Caco-2 (cell line): ENCODE results near the gene RAE1. TPM values are rescaled to one million over a fixed set of nuclear protein-coding genes. Genes with fewer than 3 reads are reported as not detected.

Experiments
- BruUV-seq: library from RNA; stranded (reverse); fragments of 400-500 nt; replicated peaks from 2 replicates; lab custom pipeline; 2021; lab: Mats Ljungman, UMichigan
- CTCF ChIA-PET: fragments of 300-600 bp; sonication (Branson Sonifier 250); formaldehyde crosslinking; loops from one replicate; lab custom pipeline; 2022; ENCODE audit warnings: antibody characterized with exemption; lab: Charles Lee
- POLR2A ChIA-PET: fragments of 300-600 bp; sonication (Branson Sonifier 250); formaldehyde crosslinking; loops from one replicate; lab custom pipeline; 2022; ENCODE audit warnings: antibody characterized with exemption; lab: Charles Lee
- DNase-seq, 2 experiments: peaks; one replicate each; pipeline versions ENCODE4 v3.0.0 to v3.0.0-alpha.2; 2020 to 2022
- H3K27me3 ChIP-seq: replicated peaks from 2 replicates; pipeline ENCODE4 v1.6.0; 2011; ENCODE audit warnings: low read length; ENCODE audit not compliant: control insufficient read depth, insufficient read depth
- H3K36me3 ChIP-seq: 2 replicates; pipeline ENCODE4 v1.5.1; 2011; ENCODE audit warnings: low read length; ENCODE audit not compliant: control insufficient read depth, insufficient read depth
- H3K4me1 ChIP-seq: fragments of 250-450 bp; sonication (Bioruptor Pico); 2 replicates; pipeline ENCODE4 v1.5.1; 2020; ENCODE audit warnings: mild to moderate bottlenecking
- H3K4me3 ChIP-seq: 2 replicates; pipeline ENCODE4 v1.5.1; 2011; ENCODE audit warnings: low read depth, mild to moderate bottlenecking, control low read depth, low read length
- H3K9me3 ChIP-seq: fragments of 250-450 bp; sonication (Bioruptor Pico); 2 replicates; pipeline ENCODE4 v1.5.1; 2020; ENCODE audit warnings: mild to moderate bottlenecking, moderate library complexity
- H3K27ac Mint-ChIP-seq: one replicate; pipeline ENCODE4 v1.8.0; 2022; ENCODE audit warnings: mixed read lengths; ENCODE audit not compliant: unreplicated experiment
- H3K27me3 Mint-ChIP-seq: one replicate; pipeline ENCODE4 v1.8.0; 2022; ENCODE audit warnings: mixed read lengths; ENCODE audit not compliant: insufficient read depth, unreplicated experiment
- H3K36me3 Mint-ChIP-seq: one replicate; pipeline ENCODE4 v1.8.0; 2022; ENCODE audit warnings: mild to moderate bottlenecking, mixed read lengths; ENCODE audit not compliant: insufficient read depth, unreplicated experiment
- H3K4me1 Mint-ChIP-seq: one replicate; pipeline ENCODE4 v1.8.0; 2022; ENCODE audit warnings: low read depth, mixed read lengths; ENCODE audit not compliant: unreplicated experiment
- H3K4me3 Mint-ChIP-seq: one replicate; pipeline ENCODE4 v1.8.0; 2022; ENCODE audit warnings: mild to moderate bottlenecking, moderate library complexity, mixed read lengths; ENCODE audit not compliant: unreplicated experiment
- H3K9me3 Mint-ChIP-seq: one replicate; pipeline ENCODE4 v1.8.0; 2022; ENCODE audit warnings: mixed read lengths; ENCODE audit not compliant: unreplicated experiment
- CTCF ChIP-seq, 2 experiments: fragments of 200-600 bp in 1 of 2; IDR thresholded peaks; 1 replicate in 1 of 2; 2 replicates in 1 of 2; pipeline versions ENCODE4 v1.5.1 to v1.8.0; 2011 to 2022; ENCODE audit warnings: antibody characterized with exemption in 1 of 2, control low read depth in 1 of 2, inconsistent platforms in 1 of 2, low read depth in 1 of 2, low read length in 1 of 2, mild to moderate bottlenecking in 1 of 2, moderate library complexity in 1 of 2; ENCODE audit not compliant: insufficient read depth in 1 of 2, severe bottlenecking in 1 of 2, unreplicated experiment in 1 of 2
- intact Hi-C: fragments of 100-400 bp; cut with micrococcal nuclease; formaldehyde crosslinking; loops from one replicate; pipeline ENCODE4 v1.10.0; 2022; ENCODE audit not compliant: unreplicated experiment
- total RNA-seq: library from RNA; stranded (reverse); gene quantifications from 2 replicates; pipeline ENCODE4 v1.2.3, GENCODE V29; 2022

The RAE1 gene
- total RNA-seq, 1 experiment from 2014 or later: 133 TPM

- Mint-ChIP-seq H3K36me3 (peaks cover 62% of the 10 kb centered on the region), H3K27me3 (no peaks in the 10 kb centered on the region)
- CTCF ChIA-PET: interaction anchor here (1.6 kb wide), 1 partner anchor 119 kb away, joined by 6 read pairs; no protein-coding TSS in a partner anchor
Measured at GRCh38 chr20:57380081-57380750, 29.2 kb downstream of the RAE1 start.

GRCh38 chr20:57381596-57382503 lies 30.8 kb downstream of the RAE1 start:
- BruUV-seq: no TSS peak
- no peaks in the 10 kb centered on the region for H3K9me3 Mint-ChIP-seq
- intact Hi-C loops: loop anchor here (1.0 to 10.0 kb wide), 3 partner anchors 40 to 213 kb away; no protein-coding TSS in a partner anchor
- H3K27me3 ChIP-seq: no peaks in the 10 kb centered on the region
- CTCF ChIA-PET: interaction anchor here (0.6 to 1.5 kb wide), 5 partner anchors 47 to 1010 kb away, joined by 3 to 4 read pairs (median 4); no protein-coding TSS in a partner anchor
- peaks cover 45% of the 10 kb centered on the region for H3K36me3 Mint-ChIP-seq
- H3K4me1 ChIP-seq: no peaks in the 10 kb centered on the region
- H3K4me3 ChIP-seq: no peak overlapping the region
- peaks cover 13% of the 10 kb centered on the region for H3K4me1 Mint-ChIP-seq
- DNase-seq: peak; percentile 89 to 94
- H3K4me3 Mint-ChIP-seq: no peak overlapping the region
- H3K9me3 ChIP-seq: no peaks in the 10 kb centered on the region
- H3K27ac Mint-ChIP-seq: no peak overlapping the region
- H3K36me3 ChIP-seq: peaks cover 6% of the 10 kb centered on the region; the same call in 1 of the 2 replicates
- peak; percentile 99 to 100 for TF ChIP-seq CTCF (IDR thresholded peaks at IDR 0.05; ENCODE audit: insufficient read depth in 1 of 2, low read depth in 1 of 2, low read length in 1 of 2, severe bottlenecking in 1 of 2, unreplicated experiment in 1 of 2)
- no peaks in the 10 kb centered on the region for H3K27me3 Mint-ChIP-seq
- POLR2A ChIA-PET: no interaction called here

More at GRCh38 chr20:57380081-57380750, 29.2 kb downstream of the RAE1 start:
- Histone ChIP-seq H3K27me3 (no peaks in the 10 kb centered on the region), H3K9me3 (no peaks in the 10 kb centered on the region), H3K36me3 (peaks cover 7% of the 10 kb centered on the region; the same call in 1 of the 2 replicates), H3K4me3 (no peak overlapping the region), H3K4me1 (no peaks in the 10 kb centered on the region)
- no peak for TF ChIP-seq CTCF (IDR thresholded peaks at IDR 0.05; ENCODE audit: insufficient read depth in 1 of 2, low read depth in 1 of 2, low read length in 1 of 2, severe bottlenecking in 1 of 2, unreplicated experiment in 1 of 2)
- no TSS peak for BruUV-seq
- H3K4me1 Mint-ChIP-seq: peaks cover 13% of the 10 kb centered on the region
- H3K9me3 Mint-ChIP-seq: no peaks in the 10 kb centered on the region
- POLR2A ChIA-PET: no interaction called here
- DNase-seq: peak in 1 of 2 experiments; percentile 23
- no peak overlapping the region for H3K4me3 Mint-ChIP-seq
- intact Hi-C loops: loop anchor here (5.0 to 10.0 kb wide), 2 partner anchors 42 to 215 kb away; no protein-coding TSS in a partner anchor
- H3K27ac Mint-ChIP-seq: no peak overlapping the region

DNA sequence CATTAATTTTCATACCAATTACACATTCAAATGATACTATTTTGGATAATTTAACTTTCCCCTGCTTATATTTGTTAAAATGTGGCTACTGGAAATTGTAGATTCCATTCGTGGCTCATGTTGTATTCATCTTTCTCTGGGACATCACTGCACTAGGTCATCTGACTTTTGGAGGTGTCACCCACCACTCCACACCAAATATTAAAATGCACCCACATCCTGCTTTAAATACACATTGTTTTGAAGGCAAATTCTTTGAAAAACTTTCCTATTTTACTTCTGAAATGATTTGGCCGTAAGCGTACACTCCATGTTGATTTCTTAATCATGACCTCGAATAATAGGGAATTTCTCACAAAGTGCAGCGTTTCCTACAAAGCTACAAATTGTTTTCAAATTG lies 31.5 kb downstream of the RAE1 start:
- intact Hi-C loops: loop anchor here (5.0 to 10.0 kb wide), 2 partner anchors 40 to 212 kb away; no protein-coding TSS in a partner anchor
- no peaks in the 10 kb centered on the region for H3K27me3 Mint-ChIP-seq
- no TSS peak for BruUV-seq
- CTCF ChIA-PET: interaction anchor here (0.7 to 1.5 kb wide), 3 partner anchors 47 to 116 kb away, joined by 3 to 4 read pairs (median 4); no protein-coding TSS in a partner anchor
- POLR2A ChIA-PET: no interaction called here
- H3K9me3 Mint-ChIP-seq: no peaks in the 10 kb centered on the region
- H3K4me3 ChIP-seq: no peak overlapping the region
- H3K4me1 ChIP-seq: no peaks in the 10 kb centered on the region
- no peak for DNase-seq
- H3K4me1 Mint-ChIP-seq: peaks cover 13% of the 10 kb centered on the region
- H3K36me3 ChIP-seq: peaks cover 4% of the 10 kb centered on the region; the same call in 1 of the 2 replicates
- peaks cover 39% of the 10 kb centered on the region for H3K36me3 Mint-ChIP-seq
- no peaks in the 10 kb centered on the region for H3K9me3 ChIP-seq
- no peak overlapping the region for H3K4me3 Mint-ChIP-seq
- no peaks in the 10 kb centered on the region for H3K27me3 ChIP-seq
- TF ChIP-seq CTCF (IDR thresholded peaks at IDR 0.05; ENCODE audit: insufficient read depth in 1 of 2, low read depth in 1 of 2, low read length in 1 of 2, severe bottlenecking in 1 of 2, unreplicated experiment in 1 of 2): no peak
- no peak overlapping the region for H3K27ac Mint-ChIP-seq
